NOMO-1 treated with dmso at 0.1 percent for 144 hours (cell line): ENCODE data around the gene STRBP.
"Not testable (repeated sequence)": the region's sequence is repeated elsewhere in the genome, so short reads cannot be mapped to it uniquely, and the experiment has no call there.

Experiments used
- DNase-seq: peaks from one replicate; lab custom pipeline; 2025; ENCODE audit not compliant: unreplicated experiment; lab: John Stamatoyannopoulos, UW

Gene STRBP

DNA sequence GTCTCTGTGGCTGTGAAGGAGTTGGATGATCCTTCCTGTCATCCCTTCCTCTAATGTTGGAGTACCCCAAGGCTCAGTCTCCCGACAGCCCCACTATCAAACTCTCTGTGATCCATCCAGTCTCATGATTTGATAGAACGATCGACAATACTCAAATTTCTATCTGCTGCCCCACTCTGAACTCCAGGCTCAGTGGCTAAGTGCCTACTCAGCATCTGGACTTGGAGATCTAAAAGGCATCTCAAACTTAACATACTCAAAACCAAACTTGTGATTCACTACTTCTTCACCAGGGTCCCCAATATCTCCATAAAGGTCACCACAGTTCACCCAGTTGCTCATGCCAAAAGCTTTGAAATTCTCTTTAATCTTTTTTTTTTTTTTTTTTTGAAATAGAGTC is 15.1 kb upstream of the STRBP start:
- DNase-seq: no peak

DNA sequence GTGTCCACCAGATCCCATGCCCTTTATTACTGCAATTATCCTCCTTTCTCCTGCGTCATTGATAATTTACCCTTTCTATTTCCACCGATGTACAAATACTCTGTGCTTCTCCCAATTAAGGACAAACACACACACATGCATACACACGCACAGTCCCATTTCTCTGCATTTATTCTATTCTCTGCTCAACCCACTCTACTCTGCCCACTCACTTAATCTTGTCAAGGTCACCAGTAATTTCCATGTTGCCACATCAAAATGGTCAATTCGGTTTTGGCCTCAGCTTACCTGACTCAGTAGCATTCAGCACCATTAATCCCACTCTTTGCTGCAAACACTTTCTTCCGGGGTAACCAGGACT is 14.6 kb upstream of the STRBP start:
- no peak for DNase-seq

DNA sequence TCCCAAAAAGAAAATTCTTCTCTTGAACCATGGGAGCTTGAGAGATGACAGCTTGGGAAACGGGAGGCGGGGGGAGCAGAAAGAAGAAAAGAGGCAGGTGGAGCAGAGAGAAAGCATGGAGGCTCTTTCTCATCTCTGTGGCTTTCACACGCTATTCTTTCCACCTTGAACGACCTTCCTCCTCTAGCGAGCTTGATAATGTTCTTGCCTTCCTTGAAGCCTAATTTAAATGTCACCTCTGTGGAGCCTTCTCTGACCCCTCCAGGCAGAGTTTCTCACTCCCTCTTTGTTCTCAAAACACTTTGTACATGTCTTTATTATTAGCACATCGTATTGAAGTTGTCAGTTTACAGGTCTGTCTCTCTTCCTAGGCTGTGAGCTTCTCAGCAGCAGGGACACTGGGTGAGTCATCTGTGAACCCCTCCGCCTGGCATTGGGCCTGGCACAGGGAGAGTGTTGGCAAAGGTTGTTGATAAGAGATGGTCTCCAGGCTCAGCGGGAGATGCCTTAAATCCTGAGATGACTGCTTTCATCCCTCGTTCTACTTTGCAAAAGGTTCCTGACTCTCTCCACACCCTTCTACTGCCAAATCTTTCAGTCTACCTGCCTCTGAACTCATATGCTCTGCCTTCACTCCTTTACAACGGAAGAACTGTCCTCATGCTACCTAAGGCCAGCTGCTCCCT is 14.1 kb upstream of the STRBP start:
- DNase-seq: no peak

DNA sequence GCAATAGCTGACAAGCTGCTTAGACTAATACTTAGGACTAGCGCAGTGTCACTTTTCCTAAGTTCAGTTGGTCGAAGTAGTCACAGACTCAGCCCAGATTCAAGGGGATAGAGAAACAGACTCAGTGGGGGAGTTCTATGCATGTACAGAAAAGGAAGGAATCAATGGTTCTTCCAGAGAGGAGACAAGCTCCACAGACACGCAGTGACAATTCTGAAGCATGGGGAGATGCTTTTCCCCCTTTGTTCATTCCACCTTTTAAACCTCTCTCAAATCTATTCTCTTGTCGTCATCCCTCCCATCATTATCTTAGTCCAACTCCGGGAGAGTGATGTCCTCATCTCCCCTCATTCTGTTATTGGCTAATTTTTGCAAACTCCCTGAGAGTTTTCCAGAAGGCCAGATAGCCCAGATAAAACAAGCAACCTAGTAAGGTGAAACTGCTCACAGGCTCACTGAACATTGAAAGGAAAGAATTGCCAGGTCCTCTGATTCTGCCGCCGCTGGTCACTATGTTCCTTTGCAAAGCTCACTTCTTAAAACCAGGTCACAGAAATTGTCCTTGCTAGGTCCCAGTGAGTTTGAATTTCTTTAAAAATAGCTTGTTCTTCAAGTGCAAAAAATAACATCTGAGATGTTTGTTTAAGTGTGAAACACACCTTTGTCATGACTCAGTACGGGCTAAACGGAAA is 13.4 kb upstream of the STRBP start:
- DNase-seq: no peak

DNA sequence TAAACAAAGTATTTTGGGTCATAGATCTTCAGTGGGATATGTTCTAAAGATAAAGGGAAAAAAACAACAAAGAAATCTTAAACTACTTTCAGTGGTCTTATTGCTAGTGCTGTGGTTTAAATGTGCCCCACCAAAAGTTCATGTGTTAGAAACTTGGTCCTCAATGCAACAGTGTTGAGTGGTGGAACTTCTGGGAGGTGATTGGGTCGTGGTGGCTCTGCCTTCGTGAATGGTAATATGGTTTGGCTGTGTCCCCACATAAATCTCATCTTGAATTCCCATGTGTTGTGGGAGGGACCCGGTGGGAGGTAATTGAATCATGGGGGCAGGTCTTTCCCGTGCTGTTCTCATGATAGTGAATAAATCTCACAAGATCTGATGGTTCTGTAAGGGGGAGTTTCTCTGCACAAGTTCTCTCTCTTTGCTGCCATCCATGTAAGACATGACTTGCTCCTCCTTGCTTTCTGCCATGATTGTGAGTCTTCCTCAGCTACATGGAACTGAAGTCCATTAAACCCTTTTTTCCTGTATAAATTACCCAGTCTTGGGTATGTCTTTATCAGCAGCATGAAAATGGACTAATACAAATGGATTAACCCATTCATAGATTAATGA is 10.6 kb upstream of the STRBP start:
- DNase-seq: not testable (repeated sequence)

DNA sequence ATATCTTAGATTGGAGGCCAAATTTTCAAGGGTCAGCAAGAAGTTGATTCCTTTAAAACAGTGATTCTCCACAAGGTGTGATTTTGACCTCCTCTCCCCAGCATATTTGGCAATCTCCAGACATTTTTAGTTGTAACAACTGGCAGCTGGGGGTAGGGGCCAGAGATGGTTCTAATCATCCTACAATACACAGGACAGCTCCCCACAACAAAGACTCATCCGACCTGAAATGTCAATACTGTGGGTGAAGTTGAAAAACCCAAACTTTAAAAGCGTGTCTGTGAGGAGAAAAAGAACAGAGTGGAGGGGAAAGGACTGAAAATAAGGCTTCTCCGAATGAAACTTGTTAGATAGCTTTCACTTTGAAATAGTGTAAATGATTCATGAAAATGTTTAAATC is 10.0 kb upstream of the STRBP start:
- DNase-seq: no peak

DNA sequence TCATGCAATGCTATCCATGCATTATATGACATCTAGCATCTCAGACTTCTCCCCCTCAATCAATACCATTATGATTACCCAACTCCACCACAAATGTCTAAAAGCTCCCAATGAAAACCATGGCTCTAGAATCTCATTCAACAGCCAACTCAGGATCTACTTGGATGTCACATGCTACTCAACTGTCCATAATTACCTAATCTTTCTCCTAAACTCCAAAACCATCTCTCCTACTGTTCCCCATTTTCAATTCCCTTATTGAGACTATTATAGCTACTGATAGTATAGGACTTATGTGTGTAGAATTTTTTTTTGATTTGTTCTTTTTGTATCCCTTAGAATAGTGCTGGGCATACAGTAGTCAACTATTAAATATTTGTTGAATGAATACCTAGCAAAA is 8.2 kb upstream of the STRBP start:
- DNase-seq: no peak

DNA sequence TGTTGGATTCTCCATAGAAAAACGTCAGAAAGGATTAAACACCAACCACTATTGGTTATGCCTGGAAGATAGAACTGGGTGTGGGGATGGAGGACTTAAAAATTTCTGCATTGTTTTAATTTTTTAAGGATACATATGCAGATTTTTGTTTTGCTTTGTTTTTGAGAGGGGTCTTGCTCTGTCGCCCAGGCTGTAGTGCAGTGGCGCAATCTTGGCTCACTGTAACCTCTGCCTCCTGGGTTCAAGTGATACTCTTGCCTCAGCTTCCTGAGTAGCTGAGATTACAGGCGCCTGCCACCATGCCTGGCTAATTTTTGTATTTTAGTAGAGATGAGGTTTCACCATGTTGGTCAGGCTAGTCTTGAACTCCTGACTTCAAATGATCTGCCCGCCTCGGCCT is 2.7 kb upstream of the STRBP start:
- not testable (repeated sequence) for DNase-seq

DNA sequence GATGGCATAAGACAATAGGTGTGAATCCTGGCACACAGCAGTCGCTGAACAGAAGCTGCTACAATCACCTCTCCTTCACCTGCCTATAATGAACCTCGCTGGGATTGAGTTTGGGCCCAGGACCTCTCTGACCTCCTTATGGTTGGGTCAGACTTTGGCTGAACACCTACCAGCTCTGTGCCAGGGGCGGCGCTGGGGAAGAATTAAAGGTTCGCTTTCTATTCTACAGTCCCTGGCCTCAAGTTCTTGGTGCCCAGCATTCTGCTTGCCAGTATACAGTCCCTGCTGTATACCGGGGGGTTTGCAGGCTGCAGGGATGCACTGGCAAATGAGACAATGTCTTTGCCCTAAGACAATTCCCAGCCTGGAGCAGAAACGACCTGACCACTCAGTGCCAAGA is 895 bp upstream of the STRBP start:
- no peak for DNase-seq

DNA sequence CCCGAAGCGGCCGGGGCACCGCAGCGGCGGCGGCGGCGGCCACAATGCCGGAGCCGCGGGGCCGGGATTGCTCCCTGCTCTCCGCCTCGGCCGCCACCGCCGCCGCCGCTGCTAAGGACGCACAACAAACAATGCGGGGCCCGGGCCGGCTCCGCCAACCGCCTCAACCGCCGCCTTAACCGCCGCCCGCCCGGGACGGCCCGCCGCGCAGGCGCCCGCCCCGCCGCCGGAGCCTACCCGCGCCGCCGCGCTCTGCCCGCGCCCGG is 254 bp downstream of the STRBP start:
- DNase-seq: no peak

DNA sequence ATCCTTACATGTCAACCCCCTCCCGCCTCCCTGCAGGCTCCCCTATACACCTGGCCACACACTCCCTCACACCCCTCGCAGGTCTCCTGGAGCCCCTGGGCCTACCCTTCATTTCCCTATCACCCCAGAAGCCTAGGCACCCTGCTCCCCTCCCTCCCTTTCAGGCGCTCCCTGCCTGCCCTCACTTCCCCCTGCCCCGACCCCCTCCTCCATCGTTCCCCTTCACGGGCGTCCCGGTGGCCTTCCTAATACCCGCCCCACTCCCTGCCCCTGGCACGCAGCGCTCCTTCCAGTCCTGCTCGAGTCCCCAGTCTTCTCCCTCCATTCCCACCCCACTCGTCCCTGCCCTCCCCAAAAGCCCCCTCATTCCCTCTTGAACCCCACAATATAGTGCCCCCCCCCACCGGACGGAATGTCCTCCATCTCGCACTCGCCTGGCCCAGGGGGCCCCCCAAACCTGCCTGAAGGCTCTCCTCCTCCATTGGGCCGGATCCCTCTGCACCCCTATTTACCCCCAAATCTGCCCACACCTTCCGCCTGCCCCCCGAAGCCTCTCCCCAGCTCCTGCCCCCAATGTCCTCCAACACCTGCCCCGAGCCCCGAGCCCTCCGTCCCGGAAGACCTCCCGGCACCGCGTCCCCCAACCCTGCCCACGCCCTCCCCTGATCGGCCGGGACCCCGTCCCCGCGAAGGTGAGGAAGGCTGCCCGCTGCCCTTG is 746 bp downstream of the STRBP start:
- no peak for DNase-seq

DNA sequence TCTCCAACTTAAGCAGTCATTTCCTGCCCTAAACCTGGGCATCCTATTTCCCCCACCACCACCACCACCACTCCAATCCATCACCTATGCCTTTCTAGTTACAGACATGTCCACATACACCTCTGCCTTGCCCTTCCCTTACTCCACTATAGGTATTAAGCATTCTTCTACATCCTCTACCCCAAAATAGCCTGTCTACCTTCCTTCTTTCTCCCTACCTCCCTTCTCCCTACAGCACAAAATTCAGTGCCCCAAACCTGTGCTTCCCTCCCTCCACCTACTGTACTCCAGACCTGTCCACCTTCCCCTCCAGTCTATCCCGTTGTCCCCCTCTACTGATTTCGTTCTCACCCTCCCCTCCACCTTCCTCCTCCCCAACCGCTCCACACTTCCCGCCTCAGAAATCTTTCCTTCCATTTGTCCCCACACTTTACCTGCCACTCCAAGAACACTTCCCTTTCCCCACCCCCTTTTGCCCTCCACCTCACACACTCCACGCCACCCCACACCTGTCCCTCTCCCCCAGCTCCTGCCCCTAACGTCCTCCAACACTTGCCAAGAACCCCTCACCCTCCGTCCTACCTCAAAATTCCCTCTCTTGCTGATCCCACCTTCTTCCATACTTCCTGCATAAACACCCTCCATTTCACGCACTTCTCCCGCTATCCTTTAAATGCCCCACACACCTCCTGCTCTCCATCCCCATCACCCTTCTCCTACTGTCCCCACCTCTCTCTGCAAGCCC is 1.6 kb downstream of the STRBP start:
- no peak for DNase-seq

DNA sequence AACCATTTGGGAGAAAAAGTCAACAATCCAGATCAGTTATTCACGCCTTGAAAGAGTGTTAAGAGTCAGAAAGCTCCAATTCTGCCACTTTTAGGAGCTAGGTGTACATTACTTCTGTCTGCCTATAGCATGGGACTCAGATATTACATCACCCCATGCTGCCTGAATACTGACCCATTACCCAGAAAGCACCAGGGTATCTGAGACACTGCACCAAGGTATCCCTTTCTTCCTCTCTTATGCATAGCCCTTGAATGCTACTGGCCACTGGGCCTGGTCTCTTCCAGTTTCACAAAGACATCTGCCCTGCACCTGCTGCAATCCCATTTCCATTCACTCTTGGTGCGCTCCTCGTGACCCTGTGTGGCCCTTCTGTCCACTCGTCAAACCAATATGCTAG is 2.6 kb downstream of the STRBP start:
- DNase-seq: no peak

DNA sequence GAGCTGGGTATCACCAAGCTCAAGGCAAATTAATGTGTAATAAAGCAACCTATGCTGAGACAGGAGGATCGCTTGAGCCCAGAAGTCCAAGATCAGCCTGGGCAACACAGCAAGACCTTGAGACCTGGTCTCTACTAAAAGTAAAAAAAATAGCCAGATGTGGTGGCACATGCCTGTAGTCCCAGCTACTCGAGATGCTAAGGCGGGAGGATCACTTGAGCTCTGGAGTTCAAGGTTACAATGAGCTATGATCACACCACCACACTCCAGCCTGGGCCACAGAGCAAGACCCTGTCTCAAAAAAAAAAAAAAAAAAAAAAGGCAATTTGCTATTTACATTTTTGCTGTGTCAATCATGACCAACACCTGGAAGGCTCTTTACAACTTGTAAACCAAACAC is 5.2 kb downstream of the STRBP start:
- DNase-seq: no peak

DNA sequence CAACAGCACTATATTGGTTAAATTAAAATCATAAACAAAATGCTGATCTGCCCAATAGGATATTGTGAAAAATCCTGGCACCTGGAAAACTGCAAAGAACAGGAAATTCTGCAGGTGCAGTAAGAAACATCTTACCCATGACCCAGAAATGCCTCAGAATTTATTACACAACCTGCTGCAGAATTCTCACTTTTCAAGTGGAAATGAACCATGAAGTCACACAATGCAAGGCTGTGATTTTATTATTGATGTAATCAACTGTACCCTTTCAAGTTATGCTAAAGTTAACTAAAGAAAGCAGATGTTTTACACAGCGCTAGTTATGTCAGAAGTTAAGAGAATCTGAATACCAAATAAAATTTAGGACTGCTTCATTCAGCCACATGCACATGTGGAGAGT is 6.0 kb downstream of the STRBP start:
- DNase-seq: no peak

DNA sequence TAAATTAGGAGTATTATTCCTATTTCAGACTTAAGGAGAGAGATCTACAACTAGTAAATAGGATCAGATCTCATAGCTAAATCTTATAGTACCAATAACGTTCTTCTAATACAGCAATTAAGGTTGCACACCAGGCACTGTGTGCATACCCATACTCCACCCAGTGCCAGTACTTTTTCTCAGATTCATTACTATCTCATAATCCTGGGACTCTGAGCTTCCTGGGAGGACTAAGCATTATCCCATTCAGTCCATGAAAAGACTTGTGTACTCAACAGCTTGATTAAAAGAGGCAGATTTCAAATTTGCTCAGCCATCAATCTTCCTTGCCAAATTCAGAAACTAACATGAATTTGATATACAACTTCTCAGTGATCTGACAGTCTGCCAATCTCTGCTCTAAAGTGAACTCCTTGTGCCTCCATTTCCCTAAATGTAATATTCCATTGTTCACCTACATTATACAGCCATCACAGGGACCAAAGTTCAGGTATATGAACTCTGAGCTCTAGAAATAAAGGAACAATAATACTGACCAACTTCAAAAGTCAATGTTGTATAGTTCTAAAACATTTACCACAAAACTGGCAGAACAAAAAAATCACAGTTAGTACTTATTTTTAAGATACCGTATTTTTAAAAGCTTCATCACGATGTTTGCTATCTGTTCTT is 7.2 kb downstream of the STRBP start:
- no peak for DNase-seq

DNA sequence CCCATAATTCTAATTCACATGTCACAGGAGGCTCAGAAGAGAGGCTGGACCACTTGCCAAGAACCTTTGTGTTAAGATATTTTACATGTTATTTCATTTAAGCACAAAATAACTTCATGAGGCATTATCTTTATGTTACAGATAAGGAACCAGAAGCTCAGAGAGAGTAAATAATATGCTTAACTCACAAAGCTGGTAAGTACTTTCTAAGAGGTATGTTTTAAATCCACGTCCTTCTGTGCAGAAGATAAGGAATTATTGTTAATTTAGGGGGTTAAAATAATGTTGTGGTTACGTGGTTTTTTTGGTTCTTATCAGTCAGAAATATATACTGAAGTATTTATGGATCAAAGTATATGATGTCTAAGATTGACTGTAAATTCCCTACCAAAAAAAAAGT is 8.0 kb downstream of the STRBP start:
- DNase-seq: no peak

DNA sequence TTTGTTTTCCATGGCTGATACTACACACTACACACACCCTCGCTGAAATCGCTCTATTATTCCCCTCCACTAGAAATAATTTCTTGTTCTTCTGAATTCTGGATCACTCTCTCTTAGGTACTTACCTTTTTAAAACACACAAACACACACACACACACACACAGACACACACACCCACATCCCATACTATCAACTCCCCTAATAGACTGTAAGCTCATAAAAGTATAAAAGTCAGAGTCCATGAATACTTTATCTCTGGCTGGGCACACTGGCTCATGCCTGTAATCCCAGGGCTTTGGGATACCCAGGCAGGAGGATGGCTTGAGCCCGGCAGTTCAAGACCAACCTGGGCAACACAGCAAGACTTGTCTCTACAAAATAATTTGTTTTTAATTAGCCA is 11.1 kb downstream of the STRBP start:
- DNase-seq: no peak

DNA sequence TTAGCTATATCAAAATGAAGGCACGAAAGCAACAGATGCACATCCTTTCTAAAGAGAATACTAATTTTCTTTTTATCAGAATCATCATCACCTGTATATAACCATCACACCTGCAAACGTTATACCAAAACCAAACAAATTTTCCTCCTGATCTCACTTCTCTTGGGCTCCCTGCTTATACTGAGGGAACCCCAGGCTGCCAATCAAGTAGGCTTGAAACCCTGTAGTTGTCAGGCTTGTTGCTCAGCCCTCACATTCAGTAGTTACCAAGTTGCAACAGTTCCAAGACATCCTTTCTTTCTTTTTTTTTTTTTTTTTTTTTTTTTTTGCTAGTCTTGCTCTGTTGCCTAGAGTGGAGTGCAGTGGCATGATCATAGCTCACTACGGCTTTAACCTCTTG is 12.7 kb downstream of the STRBP start:
- no peak for DNase-seq

DNA sequence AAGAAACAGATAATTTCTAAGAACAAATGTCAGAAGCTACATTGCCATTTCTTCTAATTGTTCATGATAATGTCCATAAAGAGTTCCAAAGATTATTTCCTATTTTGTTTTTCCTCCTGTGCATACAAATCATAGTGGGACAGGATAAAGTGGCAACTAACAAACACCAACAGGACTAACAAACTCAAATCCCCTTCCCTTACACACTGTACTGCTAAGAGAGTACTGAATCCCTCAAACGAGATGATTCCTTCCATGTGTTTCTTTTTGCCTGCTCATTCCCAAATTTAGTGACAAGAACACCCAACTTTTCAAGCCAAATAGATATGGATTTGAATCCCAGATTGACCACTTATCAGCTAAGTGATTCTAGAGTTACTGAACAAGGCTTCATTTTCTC is 15.2 kb downstream of the STRBP start:
- DNase-seq: no peak

DNA sequence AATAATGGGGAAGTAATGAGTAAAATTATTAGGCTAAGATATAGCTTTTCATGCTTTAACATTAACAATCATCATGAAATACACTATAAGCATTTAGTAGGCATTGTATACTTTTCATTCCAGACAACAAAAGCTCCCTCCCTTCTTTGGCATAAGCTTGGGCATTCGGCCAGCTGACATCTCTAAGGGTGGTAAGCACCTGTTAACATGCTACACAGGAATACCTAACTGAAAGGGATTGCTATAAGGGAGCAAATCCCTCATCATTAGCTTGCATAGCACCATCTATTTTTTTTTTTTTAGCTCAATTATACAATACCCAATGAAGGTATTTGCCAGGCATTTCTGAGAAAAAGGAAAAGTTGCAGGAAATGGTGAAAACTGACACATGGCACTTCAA is 16.6 kb downstream of the STRBP start:
- no peak for DNase-seq
